PC-3 (cell line): ENCODE data around the gene ZSCAN9. TPM values are rescaled to one million over a fixed set of nuclear protein-coding genes. Genes with fewer than 3 reads are reported as not detected.

ENCODE experiments used
- ATAC-seq: fragments of 200-7000 bp; cut with Tn5 transposase; 2 replicates; pipeline ENCODE4 v1.9.1; 2020; ENCODE audit warnings: mild to moderate bottlenecking, moderate library complexity
- BruUV-seq: library from RNA; stranded (reverse); fragments of 400-500 nt; replicated peaks from 2 replicates; lab custom pipeline; 2021; lab: Mats Ljungman, UMichigan
- CTCF ChIA-PET: fragments of 300-600 bp; sonication (Branson Sonifier 250); formaldehyde crosslinking; loops from one replicate; lab custom pipeline; 2022; ENCODE audit warnings: antibody characterized with exemption; lab: Charles Lee
- POLR2A ChIA-PET: fragments of 300-600 bp; sonication (Branson Sonifier 250); formaldehyde crosslinking; loops from one replicate; lab custom pipeline; 2022; ENCODE audit warnings: antibody characterized with exemption; ENCODE audit not compliant: unreplicated experiment; lab: Charles Lee
- DNase-seq: peaks from one replicate; pipeline ENCODE4 v3.0.0-alpha.2; 2015
- H2AFZ ChIP-seq: fragments of 300-600 bp; sonication (generic); 2 replicates; pipeline ENCODE4 v1.6.0; 2016; ENCODE audit warnings: antibody characterized with exemption, low read length
- H3F3A ChIP-seq: fragments of 300-600 bp; sonication (generic); one replicate; pipeline ENCODE4 v1.6.0; 2017; ENCODE audit warnings: antibody characterized with exemption, low read length, control low read depth, mild to moderate bottlenecking; ENCODE audit not compliant: unreplicated experiment
- H3K27ac ChIP-seq: fragments of 300-600 bp; sonication (generic); 2 replicates; pipeline ENCODE4 v1.5.1; 2016; ENCODE audit warnings: mild to moderate bottlenecking, low read length
- H3K27me3 ChIP-seq: fragments of 300-600 bp; sonication (generic); 2 replicates; pipeline ENCODE4 v1.6.1; 2016; ENCODE audit warnings: low read length, mixed read lengths
- H3K36me3 ChIP-seq: fragments of 300-600 bp; sonication (generic); 2 replicates; pipeline ENCODE4 v1.6.1; 2016; ENCODE audit warnings: low read depth, mixed run types, low read length, mixed read lengths
- H3K4me1 ChIP-seq: fragments of 300-600 bp; sonication (generic); 2 replicates; pipeline ENCODE4 v1.5.1; 2016; ENCODE audit warnings: low read length; ENCODE audit not compliant: insufficient read depth
- H3K4me2 ChIP-seq: fragments of 300-600 bp; sonication (generic); 2 replicates; pipeline ENCODE4 v1.6.0; 2016; ENCODE audit warnings: low read length
- H3K4me3 ChIP-seq: fragments of 300-600 bp; sonication (generic); 2 replicates; pipeline ENCODE4 v1.5.1; 2016; ENCODE audit warnings: mild to moderate bottlenecking, low read length, mixed read lengths
- H3K79me2 ChIP-seq: fragments of 300-600 bp; sonication (generic); 2 replicates; pipeline ENCODE4 v1.6.1; 2017; ENCODE audit warnings: low read length, mixed read lengths
- H3K9ac ChIP-seq: fragments of 300-600 bp; sonication (generic); 2 replicates; pipeline ENCODE4 v1.6.0; 2016; ENCODE audit warnings: mild to moderate bottlenecking, low read length
- H3K9me2 ChIP-seq: fragments of 300-600 bp; sonication (generic); replicated peaks from 2 replicates; pipeline ENCODE4 v1.6.1; 2016; ENCODE audit warnings: mixed run types, low read length, mixed read lengths
- H3K9me3 ChIP-seq: fragments of 300-600 bp; sonication (generic); 2 replicates; pipeline ENCODE4 v1.6.1; 2016; ENCODE audit warnings: low read length, mixed read lengths
- H4K20me1 ChIP-seq: fragments of 300-600 bp; sonication (generic); 2 replicates; pipeline ENCODE4 v1.6.1; 2016; ENCODE audit warnings: low read length, mixed read lengths
- CTCF ChIP-seq: fragments of 300-600 bp; sonication (generic); conservative IDR thresholded peaks from 2 replicates; pipeline ENCODE4 v1.5.1; 2017; ENCODE audit warnings: antibody characterized with exemption, low read depth, mild to moderate bottlenecking, low read length
- EZH2 ChIP-seq: fragments of 300-600 bp; sonication (generic); IDR thresholded peaks from one replicate; pipeline ENCODE4 v1.6.1; 2017; ENCODE audit warnings: antibody characterized with exemption, mild to moderate bottlenecking, low read length; ENCODE audit not compliant: unreplicated experiment
- EZH2phosphoT487 ChIP-seq: fragments of 300-600 bp; sonication (generic); IDR thresholded peaks from 2 replicates; pipeline ENCODE4 v1.6.1; 2018; ENCODE audit warnings: mild to moderate bottlenecking, antibody characterized with exemption, low read length, borderline replicate concordance
- intact Hi-C: fragments of 100-400 bp; cut with micrococcal nuclease; formaldehyde crosslinking; loops from 2 replicates; pipeline ENCODE4 v1.9.0; 2023
- total RNA-seq: library from RNA; depleted of rRNA; stranded (reverse); fragments of >200 nt; gene quantifications from 2 replicates; pipeline ENCODE4 v1.2.3, GENCODE V29; 2014

Gene ZSCAN9
- total RNA-seq, 1 experiment from 2014 or later, result 10.8 TPM

- Histone ChIP-seq H3K9me3 (no peaks in the 10 kb centered on the region), H3F3A (no peaks in the 10 kb centered on the region), H3K27me3 (no peaks in the 10 kb centered on the region), H2AFZ (no peak overlapping the region), H3K36me3 (no peaks in the 10 kb centered on the region), H4K20me1 (no peaks in the 10 kb centered on the region), H3K9me2 (no peaks in the 10 kb centered on the region), H3K79me2 (no peaks in the 10 kb centered on the region), H3K4me3 (no peak overlapping the region), H3K9ac (no peak overlapping the region), H3K27ac (no peak overlapping the region), H3K4me2 (no peak overlapping the region), H3K4me1 (no peaks in the 10 kb centered on the region)
- intact Hi-C loops, result no loop called here
- ChIA-PET POLR2A (no interaction called here), CTCF (no interaction called here)
- ATAC-seq, result no peak
- DNase-seq, result no peak
- no peak for TF ChIP-seq EZH2phosphoT487
- no peak for TF ChIP-seq CTCF
- TF ChIP-seq EZH2, result no peak
- BruUV-seq, result no TSS peak
These were observed 21.9 kb upstream of the ZSCAN9 start for GRCh38 chr6:28203201-28203600.

DNA sequence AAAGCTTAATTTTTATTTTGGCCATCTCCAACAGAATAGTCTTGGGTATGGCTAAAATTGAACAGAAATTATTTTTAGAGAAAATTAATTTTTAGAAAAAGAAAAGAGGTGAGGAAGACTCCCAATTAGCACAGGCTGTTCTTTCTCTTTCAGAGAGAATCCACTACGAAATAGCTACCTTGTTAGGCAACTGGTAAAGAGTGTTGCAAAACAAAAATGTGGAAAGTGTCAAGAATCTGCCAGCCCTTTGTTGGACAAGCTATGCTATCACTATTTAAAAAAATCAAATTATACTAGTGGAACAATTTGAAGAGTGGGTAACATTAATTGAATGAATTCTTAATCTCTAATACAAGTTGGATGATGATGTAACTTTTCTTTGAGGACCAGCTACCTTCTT, 19.2 kb upstream of the ZSCAN9 start:
- Histone ChIP-seq H3K4me2 (no peak overlapping the region), H3K4me1 (no peaks in the 10 kb centered on the region), H3K27me3 (no peaks in the 10 kb centered on the region), H3K9me3 (no peaks in the 10 kb centered on the region), H3K9ac (no peak overlapping the region), H3K36me3 (no peaks in the 10 kb centered on the region), H3K27ac (no peak overlapping the region), H2AFZ (peak overlapping the region; percentile 37; the same call in 1 of the 2 replicates), H3K9me2 (no peaks in the 10 kb centered on the region), H3K79me2 (no peaks in the 10 kb centered on the region), H3F3A (no peaks in the 10 kb centered on the region), H4K20me1 (no peaks in the 10 kb centered on the region), H3K4me3 (no peak overlapping the region)
- no peak for ATAC-seq
- no TSS peak for BruUV-seq
- DNase-seq, result no peak
- CTCF ChIA-PET, result no interaction called here
- POLR2A ChIA-PET, result no interaction called here
- intact Hi-C loops, result no loop called here
- no peak for TF ChIP-seq CTCF
- TF ChIP-seq EZH2phosphoT487, result no peak
- TF ChIP-seq EZH2, result no peak

- H3K79me2 ChIP-seq, result no peaks in the 10 kb centered on the region
- no peaks in the 10 kb centered on the region for H3K9me3 ChIP-seq
- TF ChIP-seq EZH2 (no peak), EZH2phosphoT487 (no peak), CTCF (no peak)
- intact Hi-C loops, result no loop called here
- no peak overlapping the region for H3K4me3 ChIP-seq
- DNase-seq (no peak), ATAC-seq (no peak)
- peaks cover 2% of the 10 kb centered on the region for H3K4me1 ChIP-seq
- no peak overlapping the region for H3K9ac ChIP-seq
- no peaks in the 10 kb centered on the region for H3K36me3 ChIP-seq
- no TSS peak for BruUV-seq
- no peaks in the 10 kb centered on the region for H4K20me1 ChIP-seq
- H2AFZ ChIP-seq, result peak overlapping the region; percentile 37
- no peak overlapping the region for H3K27ac ChIP-seq
- no peak overlapping the region for H3K4me2 ChIP-seq
- POLR2A ChIA-PET, result no interaction called here
- CTCF ChIA-PET, result interaction anchor here (0.7 kb wide), 1 partner anchor 150 kb away, joined by 4 read pairs; no protein-coding TSS in a partner anchor
- no peaks in the 10 kb centered on the region for H3K9me2 ChIP-seq
- no peaks in the 10 kb centered on the region for H3F3A ChIP-seq
- no peaks in the 10 kb centered on the region for H3K27me3 ChIP-seq
These were observed 18.5 kb upstream of the ZSCAN9 start for GRCh38 chr6:28206527-28206926.
